HG02970 (cell line): Measurements from ENCODE around the gene TPM1.

ENCODE experiments used
- ATAC-seq: cut with Tn5 transposase; IDR thresholded peaks from one replicate; pipeline ENCODE4 v1.9.1; 2021; ENCODE audit warnings: mild to moderate bottlenecking, moderate library complexity, moderate number of reproducible peaks; ENCODE audit not compliant: unreplicated experiment, low FRiP score

TPM1 gene

GRCh38 chr15:63015618-63016017, 26.9 kb upstream of the TPM1 start:
- no peak for ATAC-seq

- ATAC-seq = no peak
Observed at GRCh38 chr15:63016234-63016633, 26.3 kb upstream of the TPM1 start.

DNA sequence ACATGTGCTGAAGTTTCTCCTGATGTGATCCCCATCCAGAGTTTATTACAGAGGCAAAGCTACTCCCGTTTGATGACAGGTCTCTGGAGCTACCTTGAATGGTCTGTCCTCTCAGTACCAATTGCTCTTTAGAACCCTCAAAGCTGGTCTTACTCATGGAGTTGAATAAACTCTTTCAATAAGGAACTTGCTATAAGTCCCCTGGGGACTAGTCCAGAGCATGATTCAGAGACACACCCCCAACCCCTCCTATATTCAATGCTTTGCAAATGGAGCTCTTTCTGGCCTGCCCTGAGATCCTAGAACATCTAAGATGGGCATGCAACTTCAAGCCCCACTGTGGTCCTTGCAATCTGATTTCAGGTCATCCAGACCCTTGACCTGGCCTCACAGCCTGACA, 23.9 kb upstream of the TPM1 start:
- ATAC-seq = no peak

DNA sequence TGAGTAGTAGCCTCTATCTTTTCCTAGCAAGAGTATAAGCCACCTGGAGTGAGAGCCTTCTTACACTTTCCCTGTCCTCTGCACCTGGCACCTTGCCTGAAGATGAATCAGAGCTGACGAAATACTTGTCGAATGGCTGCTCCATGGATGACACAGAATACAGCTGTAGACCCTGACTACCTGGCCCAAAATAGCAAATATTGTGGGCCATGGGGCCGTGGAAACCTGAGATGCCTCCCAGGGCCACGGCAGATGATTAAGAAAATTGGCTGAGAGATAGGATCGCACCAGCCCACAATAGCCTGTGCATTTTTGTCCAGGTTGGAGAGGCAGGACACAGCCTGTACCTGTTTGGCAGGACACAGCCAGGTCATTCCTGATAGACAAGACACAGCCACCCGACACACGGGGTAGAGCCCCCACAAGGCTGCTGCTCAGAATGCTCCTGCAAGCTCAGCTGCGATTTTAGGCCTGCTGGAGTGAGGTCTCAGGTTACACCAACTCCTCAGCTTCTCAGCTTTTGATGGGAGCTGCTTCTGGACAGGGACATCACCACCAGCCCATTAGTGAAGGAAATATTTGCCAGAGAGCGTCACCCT, 22.9 kb upstream of the TPM1 start:
- ATAC-seq = no peak

DNA sequence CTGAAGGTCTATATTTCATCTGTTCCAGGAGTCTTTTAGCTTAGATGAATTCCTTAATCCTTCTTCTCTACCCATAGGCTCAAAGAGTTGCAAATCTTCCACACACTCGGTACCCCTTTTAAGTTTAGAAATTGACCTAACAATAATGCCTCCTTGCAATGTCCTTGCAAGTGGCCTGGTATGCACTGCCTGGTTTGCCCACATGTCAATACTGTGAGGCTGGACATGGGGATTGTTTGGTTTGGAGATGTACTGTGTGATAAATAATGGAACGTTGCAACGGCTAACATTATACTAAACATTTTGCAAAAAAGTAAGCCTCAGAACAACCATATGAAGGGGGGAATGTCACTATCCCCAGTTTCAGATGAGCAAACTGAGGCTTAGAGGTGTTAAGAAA, 22.4 kb upstream of the TPM1 start:
- ATAC-seq = no peak

- no peak for ATAC-seq
Observed at GRCh38 chr15:63020759-63021430, 21.7 kb upstream of the TPM1 start.

DNA sequence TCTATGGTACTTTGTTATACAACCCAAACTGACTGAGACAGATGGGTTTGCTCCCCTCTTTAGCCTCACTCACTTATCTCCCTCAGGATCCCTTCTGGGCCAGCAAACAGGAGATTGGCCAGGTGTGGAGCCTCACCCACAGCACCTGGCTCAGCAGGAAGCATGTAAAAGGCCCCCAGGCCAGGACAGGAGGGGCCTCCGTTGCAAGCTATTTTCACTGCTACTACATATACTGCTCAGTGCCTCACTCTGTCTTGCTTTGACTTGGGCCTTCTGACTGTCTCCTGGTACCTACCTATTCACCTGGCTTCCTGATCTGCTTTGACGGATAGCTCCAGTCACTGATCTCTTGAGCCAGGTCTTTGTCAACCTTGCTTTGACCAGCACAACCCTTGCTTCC, 20.4 kb upstream of the TPM1 start:
- ATAC-seq = no peak

DNA sequence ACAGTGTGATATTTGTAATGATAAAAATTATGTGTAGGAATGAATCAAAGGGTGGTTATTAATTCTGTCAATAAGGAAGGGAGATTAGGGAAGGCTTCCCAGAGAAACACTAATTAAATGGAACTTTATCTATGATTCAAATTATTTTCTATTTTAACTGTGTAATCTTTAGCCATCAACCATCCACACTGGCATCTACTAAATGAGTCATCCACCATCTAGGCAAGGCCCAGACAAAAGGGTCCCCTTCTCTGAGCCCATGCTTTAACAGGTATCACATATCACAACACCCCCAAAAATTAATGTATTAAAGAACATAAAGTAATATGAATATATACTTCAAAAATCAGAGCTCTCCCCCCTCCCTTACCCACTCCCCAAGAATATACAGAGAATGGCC, 19.9 kb upstream of the TPM1 start:
- ATAC-seq = no peak

- no peak for ATAC-seq
Observed at GRCh38 chr15:63023351-63023945, 19.1 kb upstream of the TPM1 start.

DNA sequence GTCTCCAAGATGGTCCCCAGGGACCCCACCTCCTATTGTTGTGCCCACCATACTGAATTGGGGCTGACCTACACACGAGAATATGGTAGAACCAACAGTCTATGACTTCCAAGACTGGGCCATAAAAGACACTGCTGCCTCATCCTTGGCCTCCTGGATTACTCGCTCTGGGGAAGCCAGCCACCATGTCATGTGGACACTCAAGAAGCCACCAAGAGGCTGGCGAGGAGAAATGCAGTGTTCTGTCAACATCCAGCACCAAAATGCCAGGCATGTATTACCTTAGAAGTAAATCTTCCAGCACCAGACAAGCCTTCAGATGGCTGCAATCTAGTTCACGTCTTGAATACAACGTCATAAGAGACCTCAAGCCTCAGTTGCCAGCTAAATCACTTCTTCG, 17.1 kb upstream of the TPM1 start:
- ATAC-seq = no peak

- ATAC-seq = no peak
Observed at GRCh38 chr15:63027646-63028045, 14.9 kb upstream of the TPM1 start.

DNA sequence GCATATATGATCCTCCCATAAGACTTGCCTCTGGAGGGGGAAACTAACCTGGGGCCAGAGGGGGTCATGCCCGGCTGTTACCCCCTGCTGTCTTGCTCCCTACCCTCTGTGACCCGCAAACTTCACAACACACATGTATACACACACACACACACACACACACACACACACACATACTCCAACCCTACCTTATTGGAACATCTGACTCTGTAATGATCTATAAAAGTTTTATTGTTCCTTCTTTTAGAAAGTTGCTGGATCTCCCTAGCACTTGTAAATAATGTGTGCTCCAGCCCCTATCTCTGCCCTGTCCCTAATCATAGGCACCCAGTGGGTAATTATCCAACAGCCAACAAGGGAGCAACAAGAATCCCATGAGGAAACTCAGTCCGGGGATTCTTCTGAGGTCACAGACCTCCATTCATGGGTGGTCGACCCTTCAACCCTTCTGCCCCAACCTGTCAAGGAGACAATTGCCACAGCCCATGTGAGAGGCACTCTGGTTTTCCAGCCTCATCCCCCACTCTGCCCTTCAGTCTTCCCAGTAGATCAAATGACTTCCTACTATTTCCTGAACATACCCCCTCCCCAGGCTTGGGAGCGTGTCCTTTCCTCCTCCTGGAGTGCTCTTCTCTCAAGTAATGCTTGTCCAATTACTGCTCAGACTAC, 14.0 kb upstream of the TPM1 start:
- no peak for ATAC-seq

DNA sequence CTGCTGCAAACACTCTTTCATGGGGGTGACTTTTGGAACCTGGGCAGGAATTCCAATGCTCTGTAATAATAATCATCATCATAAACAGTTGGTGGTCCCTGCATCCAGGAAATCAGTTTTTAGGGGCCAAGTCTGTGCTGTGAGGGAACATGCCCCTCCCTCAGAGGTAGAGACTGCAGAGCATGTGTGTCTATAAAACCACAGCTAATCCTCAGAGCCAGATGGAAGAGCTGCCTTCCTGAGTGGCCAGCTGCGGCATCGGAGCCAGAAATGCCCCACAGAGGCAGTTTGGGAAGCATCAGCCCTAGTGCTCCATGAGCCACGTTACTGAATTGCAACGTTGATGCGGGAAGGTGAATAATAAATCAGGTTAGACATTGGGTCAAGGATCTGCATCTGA, 12.9 kb upstream of the TPM1 start:
- no peak for ATAC-seq

- no peak for ATAC-seq
Observed at GRCh38 chr15:63030101-63030551, 12.4 kb upstream of the TPM1 start.

DNA sequence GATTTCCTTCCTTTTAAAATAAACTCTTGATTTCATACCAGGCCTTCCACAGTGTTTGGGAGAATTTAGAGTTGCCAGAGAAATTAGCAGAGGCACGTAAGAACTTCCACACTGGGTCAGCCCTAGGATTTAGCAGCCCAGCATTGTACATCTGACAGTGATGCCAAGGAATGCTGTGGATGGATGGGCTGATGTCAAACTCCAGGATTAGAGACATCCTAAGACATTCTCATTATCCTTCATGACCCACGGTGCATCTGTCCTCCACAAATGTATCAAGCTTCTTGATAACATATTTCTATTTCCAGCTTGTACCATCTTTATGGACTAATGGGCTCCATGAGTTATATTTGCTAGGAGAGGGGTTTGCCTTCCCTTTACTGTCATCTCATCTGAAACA, 8.0 kb upstream of the TPM1 start:
- ATAC-seq = no peak

DNA sequence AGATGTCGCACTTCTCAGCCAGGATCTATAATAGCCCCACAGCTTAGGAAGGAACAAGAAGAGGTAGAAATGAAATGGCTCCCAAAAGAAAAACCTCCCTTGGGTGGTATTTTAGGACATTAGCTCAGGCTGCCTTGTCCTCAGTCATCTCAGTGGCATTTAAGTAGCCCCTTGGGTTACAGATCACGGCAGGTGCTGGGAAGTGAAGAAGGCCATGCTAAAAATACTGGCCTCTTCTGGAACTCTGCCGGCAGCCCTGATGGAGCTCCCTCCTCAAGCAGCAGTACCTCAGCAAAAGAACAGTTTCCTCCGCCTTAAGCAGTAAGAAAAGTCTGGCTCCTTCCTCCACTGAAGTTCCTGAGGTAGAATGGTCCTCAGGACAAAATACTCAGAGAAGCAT, 7.3 kb upstream of the TPM1 start:
- no peak for ATAC-seq

DNA sequence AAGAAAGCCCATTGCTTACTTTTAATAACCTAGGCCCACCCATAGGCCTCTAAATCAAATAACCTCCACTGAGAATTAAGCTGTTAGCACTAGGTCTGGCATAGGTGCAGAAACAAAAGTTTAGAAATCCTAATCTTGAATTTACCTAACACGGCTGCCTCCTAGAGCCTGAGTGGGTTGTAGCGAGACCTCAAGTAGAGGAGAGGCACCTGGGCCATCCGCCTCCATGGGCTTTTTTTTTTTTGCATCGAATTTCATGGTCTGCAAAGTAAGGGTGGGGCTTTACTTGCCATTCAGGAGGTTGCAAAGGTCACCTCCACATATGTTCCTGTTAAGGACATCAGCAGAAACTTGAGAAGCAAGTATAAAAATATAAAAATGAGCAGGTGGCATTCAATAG, 6.6 kb upstream of the TPM1 start:
- no peak for ATAC-seq

DNA sequence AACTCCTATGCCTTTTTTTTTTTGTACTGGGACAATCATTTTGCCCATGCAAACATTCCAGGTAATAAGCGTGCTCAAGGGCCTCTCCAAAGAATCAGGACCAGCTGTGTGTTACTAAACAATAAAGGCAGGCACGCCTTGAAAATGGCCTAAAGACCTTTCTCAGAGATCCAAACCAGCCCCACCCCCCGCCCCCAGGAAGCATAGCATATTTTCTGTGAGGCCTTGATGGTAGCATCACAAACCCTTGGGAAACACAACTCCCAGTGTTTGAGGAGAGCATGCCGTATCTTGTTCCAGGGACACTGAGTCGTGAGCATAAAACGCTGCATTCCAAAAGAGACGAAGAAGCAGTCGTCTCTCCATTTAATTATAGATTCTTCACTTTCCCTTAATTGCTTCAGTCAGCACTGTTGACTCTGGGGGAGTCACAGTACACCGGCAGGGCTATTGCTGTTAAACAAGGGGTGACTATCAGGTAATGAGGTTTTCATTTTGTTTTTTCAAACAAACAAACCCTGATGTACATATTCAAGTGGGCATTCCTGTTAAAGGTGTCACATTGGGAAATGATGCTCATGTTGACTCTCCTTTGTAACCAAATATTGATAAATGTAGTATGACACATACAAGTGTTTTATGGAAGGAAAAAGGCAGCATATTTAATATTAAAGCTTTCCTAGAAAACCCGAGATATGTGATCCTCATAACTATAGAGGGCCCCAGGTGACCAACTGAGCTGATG, 4.4 kb upstream of the TPM1 start:
- ATAC-seq = no peak

DNA sequence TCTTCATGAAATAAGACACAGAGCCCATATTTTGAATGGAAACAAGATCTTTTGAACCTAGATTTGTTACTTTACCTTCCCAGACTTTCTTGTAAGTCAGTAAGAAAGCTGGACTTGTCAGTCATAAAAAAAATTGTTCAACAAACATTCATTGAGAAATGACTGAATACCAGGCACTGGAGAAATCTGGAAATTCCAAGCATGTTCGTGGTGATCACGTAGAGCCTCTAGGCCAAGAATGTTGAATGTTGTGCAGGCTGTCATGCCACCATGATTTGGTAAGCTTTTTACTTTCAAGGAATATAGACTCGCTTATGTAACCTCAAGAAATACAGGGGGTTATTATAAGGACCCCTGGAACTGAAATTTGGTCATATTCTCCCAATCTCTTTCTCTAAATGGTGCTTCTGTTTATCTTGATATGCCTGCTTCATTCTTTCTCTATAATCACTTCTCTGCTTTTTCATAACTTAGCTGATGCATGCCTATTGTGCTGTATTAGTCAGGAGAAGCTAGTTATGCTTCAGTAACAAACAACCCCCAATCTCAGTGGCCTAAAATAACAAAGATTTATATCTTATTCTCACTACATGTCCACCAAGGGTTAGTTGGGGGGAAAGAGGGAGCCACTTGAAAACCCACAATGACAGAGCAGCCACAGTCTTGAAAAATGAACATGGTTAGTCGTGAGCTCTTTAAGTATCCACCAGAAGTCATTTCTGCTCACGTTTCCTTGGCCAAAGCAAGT, 3.4 kb upstream of the TPM1 start:
- no peak for ATAC-seq

- no peak for ATAC-seq
Observed at GRCh38 chr15:63039811-63040210, 2.7 kb upstream of the TPM1 start.
